Measurements from ENCODE around the gene NUDCD3.

NUDCD3 gene

GRCh38 chr7:44477938-44478337, 12.5 kb downstream of the NUDCD3 start:
- no peak for DNase-seq (ENCODE audit: low read depth in 3 of 3)

GRCh38 chr7:44477063-44477830, 13.2 kb downstream of the NUDCD3 start:
- DNase-seq (ENCODE audit: low read depth in 3 of 3): peak; percentile 14 to 43 (median 39)

GRCh38 chr7:44476313-44476712, 14.1 kb downstream of the NUDCD3 start:
- DNase-seq (ENCODE audit: low read depth in 3 of 3): no peak

GRCh38 chr7:44473295-44473694, 17.2 kb downstream of the NUDCD3 start:
- DNase-seq (ENCODE audit: low read depth in 3 of 3): no peak

GRCh38 chr7:44472843-44473242, 17.6 kb downstream of the NUDCD3 start:
- DNase-seq (ENCODE audit: low read depth in 3 of 3): no peak

- DNase-seq (ENCODE audit: low read depth in 3 of 3): no peak
These were observed 18.6 kb downstream of the NUDCD3 start for GRCh38 chr7:44471850-44472249.

GRCh38 chr7:44471436-44471835, 19.0 kb downstream of the NUDCD3 start:
- no peak for DNase-seq (ENCODE audit: low read depth in 3 of 3)

GRCh38 chr7:44470628-44471245, 19.7 kb downstream of the NUDCD3 start:
- no peak for DNase-seq (ENCODE audit: low read depth in 3 of 3)

GRCh38 chr7:44470135-44470479, 20.4 kb downstream of the NUDCD3 start:
- DNase-seq (ENCODE audit: low read depth in 3 of 3): no peak

GRCh38 chr7:44469461-44470134, 20.9 kb downstream of the NUDCD3 start:
- DNase-seq (ENCODE audit: low read depth in 3 of 3): no peak

GRCh38 chr7:44467217-44467548, 23.3 kb downstream of the NUDCD3 start:
- DNase-seq (ENCODE audit: low read depth in 3 of 3): no peak

- DNase-seq (ENCODE audit: low read depth in 3 of 3): no peak
These were observed 23.9 kb downstream of the NUDCD3 start for GRCh38 chr7:44466300-44467216.

- no peak for DNase-seq (ENCODE audit: low read depth in 3 of 3)
These were observed 25.0 kb downstream of the NUDCD3 start for GRCh38 chr7:44465490-44465889.

GRCh38 chr7:44463169-44463808, 27.2 kb downstream of the NUDCD3 start:
- no peak for DNase-seq (ENCODE audit: low read depth in 3 of 3)

- peak; percentile 7 to 29 (median 25) for DNase-seq (ENCODE audit: low read depth in 3 of 3)
These were observed 29.1 kb downstream of the NUDCD3 start for GRCh38 chr7:44461387-44461786.

GRCh38 chr7:44460325-44460724, 30.1 kb downstream of the NUDCD3 start:
- DNase-seq (ENCODE audit: low read depth in 3 of 3): peak in 2 of 3 donors; percentile 16 to 24

GRCh38 chr7:44455155-44455554, 35.3 kb downstream of the NUDCD3 start:
- DNase-seq (ENCODE audit: low read depth in 3 of 3): no peak

GRCh38 chr7:44454348-44454747, 36.1 kb downstream of the NUDCD3 start:
- DNase-seq (ENCODE audit: low read depth in 3 of 3): no peak

GRCh38 chr7:44451123-44451522, 39.3 kb downstream of the NUDCD3 start:
- no peak for DNase-seq (ENCODE audit: low read depth in 3 of 3)

GRCh38 chr7:44449584-44449928, 40.9 kb downstream of the NUDCD3 start:
- DNase-seq (ENCODE audit: low read depth in 3 of 3): no peak

- no peak for DNase-seq (ENCODE audit: low read depth in 3 of 3)
These were observed 41.4 kb downstream of the NUDCD3 start for GRCh38 chr7:44448922-44449583.
